CD4-positive, alpha-beta T cell treated with Interferon gamma for 1 hour (primary cell): Measurements from ENCODE around the gene ADGRL3.
"Not testable (repeated sequence)": the region's sequence is repeated elsewhere in the genome, so short reads cannot be mapped to it uniquely, and the experiment has no call there.

Experiments used
- DNase-seq: peaks from one replicate; pipeline ENCODE4 v3.0.0-alpha.2; 2020

The ADGRL3 gene

GRCh38 chr4:61293707-61294400, 93.7 kb downstream of the ADGRL3 start:
- no peak for DNase-seq

GRCh38 chr4:61294936-61295335, 94.8 kb downstream of the ADGRL3 start:
- DNase-seq = no peak

- no peak for DNase-seq
Measured at GRCh38 chr4:61296144-61296543, 96.0 kb downstream of the ADGRL3 start.

- no peak for DNase-seq
Measured at GRCh38 chr4:61298178-61298740, 98.1 kb downstream of the ADGRL3 start.

- no peak for DNase-seq
Measured at GRCh38 chr4:61299316-61299715, 99.2 kb downstream of the ADGRL3 start.

DNA sequence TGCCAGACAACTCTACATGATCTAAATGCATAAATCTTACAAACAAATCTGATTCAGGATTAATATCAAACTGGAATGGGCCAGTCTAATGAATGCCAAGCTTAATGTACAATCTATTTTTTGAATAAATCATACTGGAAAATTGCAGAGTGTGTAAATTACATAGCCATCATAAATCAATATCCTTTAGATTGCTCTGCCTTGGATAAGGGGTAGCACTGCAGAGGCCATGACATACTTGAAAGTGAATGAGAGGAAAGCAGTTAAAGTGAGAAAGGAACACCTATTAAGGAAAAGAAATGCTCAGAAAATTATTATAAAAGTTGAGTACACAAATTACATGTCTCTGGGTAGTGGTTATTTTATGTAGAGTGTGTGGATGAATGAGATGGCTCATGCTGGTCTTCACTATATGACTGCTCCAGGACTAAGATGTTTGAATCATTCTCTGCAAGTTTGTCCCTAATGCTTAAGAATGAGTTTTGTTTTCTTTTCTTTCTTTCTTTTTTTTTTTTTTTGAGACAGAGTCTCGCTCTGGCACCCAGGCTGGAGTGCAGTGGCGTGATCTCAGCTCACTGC, 100.2 kb downstream of the ADGRL3 start:
- DNase-seq = no peak

DNA sequence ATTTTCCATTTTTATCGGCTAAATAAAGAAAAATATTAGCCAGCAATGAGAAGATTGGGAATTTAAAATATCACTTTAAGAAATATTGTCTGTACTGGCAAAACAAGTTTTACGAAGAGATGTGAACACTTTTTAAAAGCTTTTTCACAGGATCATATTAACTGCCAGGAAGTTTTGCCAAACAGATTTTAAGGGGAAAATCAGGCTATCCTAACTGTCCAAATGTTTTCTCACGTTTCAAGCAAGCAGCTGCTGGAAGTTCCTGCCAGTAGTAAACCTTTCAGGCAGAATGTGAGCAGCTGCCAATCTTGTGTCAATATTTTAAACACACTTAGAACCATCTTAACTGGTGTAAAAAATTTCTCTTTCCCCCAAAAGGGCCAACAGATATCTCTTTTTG, 101.1 kb downstream of the ADGRL3 start:
- no peak for DNase-seq

DNA sequence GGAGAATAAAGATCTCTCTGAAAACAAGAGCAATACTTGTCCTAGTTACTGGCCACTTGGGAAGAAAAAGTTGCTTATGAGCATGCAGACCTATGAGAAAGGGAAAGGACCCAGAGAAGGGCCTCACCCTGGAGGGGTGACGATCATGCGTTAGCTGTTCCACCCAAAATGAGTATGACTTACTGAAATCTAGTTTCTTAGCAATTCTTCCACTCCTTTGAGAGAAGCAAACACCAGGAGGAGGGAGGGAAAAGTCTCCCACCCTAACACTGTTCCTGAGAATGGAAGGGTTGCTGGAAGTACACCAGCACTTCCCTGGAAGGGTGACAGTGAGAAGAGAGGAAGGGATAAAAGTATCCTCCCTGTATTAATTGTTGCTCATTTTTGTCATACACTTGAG, 107.9 kb downstream of the ADGRL3 start:
- no peak for DNase-seq

DNA sequence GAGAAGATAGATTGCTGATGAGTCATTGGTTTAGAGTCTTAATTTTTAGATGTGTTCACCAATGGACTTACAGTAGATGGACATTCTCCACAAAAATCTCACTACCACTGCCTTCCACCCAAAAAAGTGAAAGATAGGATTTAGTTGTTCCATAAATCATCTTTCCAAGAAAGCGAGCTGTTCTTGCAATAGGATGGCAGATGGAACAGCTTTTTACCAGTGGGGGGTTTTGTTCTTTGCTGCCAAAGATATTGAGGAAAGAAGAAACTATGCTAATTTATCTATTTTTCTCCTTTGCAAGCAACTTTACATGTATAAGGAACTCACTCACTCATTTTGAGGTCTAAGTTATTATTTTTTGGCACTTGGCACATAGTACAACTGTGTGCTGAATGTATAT, 109.5 kb downstream of the ADGRL3 start:
- no peak for DNase-seq

DNA sequence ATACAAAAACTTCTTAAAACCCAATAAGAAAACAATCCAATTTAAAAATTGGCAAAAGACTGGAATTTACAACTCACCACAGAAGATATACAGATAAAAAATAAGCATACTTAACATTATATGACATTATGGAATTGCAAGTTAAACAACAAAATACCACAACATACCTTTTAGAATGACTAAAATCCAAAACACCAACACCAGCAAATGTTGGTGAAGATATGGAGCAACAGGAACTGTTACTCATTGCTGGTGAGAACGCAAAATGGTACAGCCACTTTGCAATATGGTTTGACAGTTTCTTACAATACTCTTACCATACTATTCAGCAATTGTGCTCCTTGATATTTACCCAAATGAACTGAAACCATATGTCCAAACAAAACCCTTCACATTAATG, 112.4 kb downstream of the ADGRL3 start:
- no peak for DNase-seq

DNA sequence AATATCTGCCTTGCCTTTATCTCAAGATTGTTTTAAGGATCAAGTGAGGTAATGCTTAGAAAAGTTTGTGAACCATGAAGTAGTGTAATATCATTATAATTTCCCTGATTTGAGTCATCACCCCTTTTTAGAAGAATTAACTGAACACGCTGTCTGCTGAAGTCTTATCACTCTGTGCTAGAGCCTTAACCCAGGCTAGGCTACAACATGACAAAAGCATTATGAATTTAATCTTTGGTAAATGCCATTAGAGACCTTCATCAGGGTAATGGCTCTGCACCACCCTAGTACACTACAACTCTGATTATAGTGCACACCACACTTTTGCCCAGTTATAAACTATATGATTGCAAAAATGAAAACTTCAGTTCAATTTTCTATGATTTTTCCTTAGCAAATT, 118.3 kb downstream of the ADGRL3 start:
- no peak for DNase-seq

DNA sequence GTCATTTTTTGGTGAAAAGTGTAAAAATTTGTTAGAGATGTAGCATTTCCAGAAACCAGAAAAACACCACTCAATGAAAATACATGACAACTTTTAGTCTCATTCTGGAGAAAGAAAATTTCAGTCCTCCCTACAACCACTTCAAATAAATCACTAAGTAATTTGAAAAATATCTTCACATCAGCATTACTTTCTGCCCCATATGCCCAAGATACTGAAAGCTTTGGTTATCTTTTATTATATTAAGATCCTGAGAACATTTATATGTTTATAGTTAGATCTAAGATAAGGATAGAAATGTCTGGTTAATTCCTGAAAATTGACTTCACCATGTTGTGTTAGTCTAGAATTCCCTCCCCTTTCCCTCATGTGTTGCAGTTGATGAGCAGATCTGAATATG, 119.0 kb downstream of the ADGRL3 start:
- no peak for DNase-seq

GRCh38 chr4:61320154-61320553, 120.0 kb downstream of the ADGRL3 start:
- no peak for DNase-seq

DNA sequence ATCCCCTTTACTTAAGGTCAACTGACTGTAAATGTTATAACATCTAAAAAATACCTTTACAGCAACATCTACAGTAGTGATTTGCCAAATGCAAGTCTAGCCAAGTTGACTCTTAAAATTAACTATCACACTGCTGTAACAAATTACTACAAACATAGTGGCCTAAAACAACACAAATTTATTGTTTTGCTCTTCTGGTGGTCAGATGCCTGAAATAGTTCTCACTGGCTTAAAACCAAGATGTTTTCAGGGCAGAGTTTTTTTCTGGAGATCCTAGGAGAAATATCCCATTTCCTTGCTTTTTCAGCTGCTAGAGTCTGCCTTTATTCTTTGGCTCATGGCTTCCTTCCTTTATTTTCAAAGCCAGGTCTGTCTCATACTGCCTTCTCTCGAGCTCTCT, 120.5 kb downstream of the ADGRL3 start:
- no peak for DNase-seq

DNA sequence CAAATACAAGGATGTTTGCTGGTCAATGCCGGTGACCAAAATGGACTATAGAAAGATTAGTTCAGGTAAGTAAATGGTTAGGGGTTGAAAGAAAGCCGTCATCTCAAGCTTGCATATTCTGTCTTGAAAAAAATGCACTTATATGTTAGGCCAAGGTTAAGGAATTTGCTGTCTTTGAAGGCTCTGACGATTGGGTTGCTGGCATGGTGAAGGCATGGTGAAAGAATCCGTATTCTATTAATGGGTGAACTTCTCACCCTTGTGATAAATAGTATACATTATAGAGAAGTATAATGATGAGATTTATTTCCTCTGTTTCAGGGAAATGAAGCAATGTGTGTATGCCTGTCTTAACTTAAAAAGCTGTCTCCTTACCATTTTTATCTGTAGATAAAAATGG, 132.6 kb downstream of the ADGRL3 start:
- DNase-seq = no peak

DNA sequence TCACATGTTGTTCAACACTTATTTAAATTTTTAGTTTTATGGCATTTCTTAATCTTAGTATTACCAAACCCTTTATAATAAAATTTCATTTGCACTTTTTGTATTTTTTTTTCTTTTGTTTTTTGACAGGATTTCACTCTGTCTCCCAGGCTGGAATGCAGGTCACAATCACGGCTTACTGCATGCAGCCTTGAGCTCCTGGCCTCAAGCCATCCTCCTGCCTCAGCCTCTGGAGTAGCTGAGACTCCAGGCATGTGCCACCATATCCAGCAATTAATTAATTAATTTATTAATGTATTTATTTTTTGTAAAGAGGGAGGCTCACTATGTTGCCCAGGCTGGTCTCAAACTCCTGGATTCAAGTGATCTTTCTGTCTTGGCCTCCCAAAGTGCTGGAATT, 133.4 kb downstream of the ADGRL3 start:
- no peak for DNase-seq

DNA sequence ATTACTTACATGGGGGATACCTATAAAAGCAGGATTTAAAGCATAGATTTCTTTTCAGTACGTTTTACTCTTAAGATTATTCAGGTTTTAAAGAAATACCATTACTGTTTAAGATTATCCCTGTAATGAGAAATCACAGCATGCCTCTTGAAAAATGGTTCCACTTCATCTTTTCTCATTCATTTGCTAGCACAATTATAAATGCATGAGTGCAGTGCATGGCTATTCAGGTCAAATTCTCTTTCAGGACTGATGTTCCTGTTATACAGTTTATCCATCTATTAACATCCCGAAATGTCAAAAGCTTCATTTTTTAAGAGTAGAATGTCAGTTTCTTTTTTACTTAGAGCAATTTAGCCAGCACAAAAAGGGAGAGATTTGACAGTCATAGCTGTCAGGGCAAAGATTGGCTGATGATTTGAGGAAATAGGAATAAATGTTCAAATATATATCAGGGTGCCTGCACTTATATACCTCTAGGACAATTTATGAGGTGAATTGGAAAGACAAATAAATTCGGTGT, 135.2 kb downstream of the ADGRL3 start:
- no peak for DNase-seq

- DNase-seq = no peak
Measured at GRCh38 chr4:61336488-61336887, 136.4 kb downstream of the ADGRL3 start.

DNA sequence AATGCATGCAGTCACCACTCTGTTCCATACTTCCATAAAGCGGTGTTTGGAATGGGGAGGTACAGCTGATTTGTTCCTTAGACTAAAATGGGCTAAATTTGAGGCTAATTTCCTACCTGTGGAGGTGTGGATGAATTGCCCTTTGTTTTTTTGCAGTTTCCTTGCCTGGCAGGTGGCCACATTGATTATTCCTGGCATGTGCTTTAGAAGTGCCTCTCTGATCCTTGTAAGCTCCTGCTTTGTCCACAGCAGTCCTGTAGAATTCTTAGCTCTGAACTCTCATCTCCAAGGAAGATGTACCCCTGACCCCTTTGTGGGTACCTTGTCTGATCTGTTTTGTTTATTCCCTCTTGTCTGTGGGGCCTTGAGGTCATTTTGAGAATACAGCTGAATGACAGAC, 136.8 kb downstream of the ADGRL3 start:
- no peak for DNase-seq

GRCh38 chr4:61342061-61342460, 141.9 kb downstream of the ADGRL3 start:
- no peak for DNase-seq

DNA sequence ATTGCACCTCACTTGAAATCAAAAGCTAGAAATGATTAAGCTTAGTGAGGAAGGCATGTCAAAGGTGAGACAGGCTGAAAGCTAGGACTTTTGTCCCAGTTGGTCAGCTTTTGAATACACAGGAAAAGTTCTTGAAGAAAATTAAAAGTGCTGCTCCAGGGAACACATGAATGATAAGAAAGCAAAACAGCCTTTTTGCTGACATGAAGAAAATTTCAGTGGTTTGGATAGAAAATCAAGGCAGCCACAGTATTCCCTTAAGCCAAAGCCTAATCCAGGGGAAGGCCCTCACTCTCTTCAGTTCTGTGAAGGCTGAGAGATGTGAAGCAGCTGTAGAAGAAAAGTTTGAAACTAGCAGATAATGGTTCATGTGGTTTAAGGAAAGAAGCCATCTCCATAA, 150.8 kb downstream of the ADGRL3 start:
- DNase-seq = no peak

DNA sequence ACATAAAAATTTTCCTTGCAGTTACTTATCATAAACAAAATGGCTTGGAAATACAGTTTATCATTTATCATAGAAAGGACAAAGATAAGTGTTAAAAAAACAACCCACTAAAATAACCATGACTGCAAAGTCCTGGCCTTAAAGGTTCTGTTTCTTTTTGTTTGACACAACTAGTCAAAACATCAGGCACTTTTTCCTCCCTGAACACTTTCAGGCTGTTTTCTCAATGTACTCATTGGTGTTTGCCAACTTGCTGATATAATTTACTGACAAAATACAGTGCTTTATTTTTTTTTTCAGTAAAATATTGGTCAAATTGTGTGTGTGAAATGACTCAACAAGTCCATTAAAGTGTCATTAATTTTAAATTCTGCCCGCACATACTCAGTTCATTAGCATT, 156.6 kb downstream of the ADGRL3 start:
- DNase-seq = no peak

- no peak for DNase-seq
Measured at GRCh38 chr4:61359301-61359700, 159.2 kb downstream of the ADGRL3 start.

GRCh38 chr4:61372817-61373216, 172.7 kb downstream of the ADGRL3 start:
- not testable (repeated sequence) for DNase-seq
